EL (cell line): ENCODE data around the gene PLOD2.

Experiments
- DNase-seq: peaks from one replicate; pipeline ENCODE4 v3.0.0-alpha.2; 2016

PLOD2 gene

DNA sequence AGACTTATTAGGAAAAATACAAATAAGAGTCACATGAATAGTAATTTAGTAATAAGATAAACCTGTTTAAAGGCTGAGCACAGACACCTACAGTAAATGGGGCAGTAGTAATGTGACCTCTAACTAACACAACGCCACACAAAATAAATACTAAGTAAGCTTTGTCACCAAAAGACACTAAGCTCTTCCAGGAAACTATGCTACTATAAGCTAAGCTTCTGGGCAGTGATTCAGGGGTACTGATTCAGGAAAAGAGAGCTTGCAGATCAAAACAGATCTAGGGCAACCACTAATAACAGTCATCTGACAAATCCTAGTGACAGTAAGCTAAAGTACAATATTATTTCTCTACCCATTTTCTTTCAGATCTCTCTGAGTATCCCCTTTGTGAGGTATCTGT is 68.8 kb downstream of the PLOD2 start:
- DNase-seq: no peak

DNA sequence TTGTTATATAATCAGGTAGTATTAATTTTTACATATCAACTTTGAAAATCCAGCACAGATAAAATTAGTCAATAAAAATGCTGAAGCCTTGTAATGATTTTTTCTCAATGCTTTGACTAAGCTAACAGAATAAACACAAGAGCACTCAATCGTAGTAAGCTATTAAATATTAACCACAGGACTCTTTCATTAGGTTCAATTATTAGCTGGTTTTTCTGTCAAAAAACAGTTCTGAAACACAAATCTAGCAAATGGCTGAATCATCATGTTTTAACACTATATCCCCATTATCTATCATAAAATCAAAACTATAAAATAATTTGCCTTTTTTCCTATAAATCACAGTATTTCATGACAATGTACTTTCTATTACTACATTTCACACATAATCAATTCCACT is 69.6 kb downstream of the PLOD2 start:
- no peak for DNase-seq

DNA sequence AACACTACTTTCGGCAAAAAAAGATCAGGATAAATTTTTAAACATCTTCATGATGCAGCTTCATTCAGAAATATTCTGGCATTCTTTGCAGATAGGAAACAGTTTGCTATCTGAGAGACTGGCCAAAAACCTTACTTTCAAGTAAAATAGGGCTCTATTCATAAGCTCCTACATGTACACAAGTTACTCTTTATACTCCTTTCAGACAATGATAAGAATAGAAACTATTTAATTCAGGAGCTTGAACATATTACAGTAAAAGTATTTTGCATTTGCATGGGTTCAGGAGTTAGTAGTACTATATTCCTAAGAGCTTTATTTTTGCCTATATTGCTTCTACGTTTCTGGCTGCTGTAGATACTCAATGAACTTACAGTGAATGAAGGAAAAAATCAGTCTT is 70.5 kb downstream of the PLOD2 start:
- no peak for DNase-seq

DNA sequence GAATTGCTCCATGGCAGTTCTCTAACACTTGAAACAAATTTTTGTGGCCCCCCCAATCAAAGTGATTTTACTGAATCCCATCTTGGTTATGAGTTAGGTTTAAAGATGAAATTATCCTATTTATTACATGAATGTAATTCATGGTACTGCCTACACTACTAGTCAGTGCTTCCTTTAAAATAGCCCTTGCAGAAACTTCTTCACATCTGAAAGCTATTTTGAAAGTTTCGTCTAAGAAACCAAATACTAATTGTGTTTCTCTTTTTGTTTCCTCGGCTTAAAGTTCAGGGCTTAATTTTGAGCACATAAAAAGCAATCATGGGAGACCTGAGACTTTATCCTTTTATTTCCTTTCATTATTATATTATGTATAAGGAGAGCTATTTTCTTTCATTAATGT is 72.1 kb downstream of the PLOD2 start:
- no peak for DNase-seq

DNA sequence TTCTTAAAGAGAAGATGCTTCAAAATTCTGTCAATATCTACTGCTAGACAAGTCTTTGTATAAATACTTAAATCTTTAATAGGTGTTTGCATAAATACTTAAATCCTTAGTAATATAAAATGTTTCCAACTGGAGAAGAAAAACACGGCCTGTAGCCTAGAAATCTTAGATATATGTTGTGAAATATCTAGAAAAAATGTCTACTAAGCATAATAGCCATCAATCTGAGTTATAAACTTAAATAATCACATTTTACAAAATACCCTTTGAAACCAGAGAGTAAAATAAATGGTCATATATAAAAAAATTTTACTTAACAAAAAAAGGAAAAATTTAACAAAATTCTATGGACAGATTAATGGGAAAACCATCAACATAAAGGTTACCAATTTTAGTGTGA is 73.9 kb downstream of the PLOD2 start:
- DNase-seq: no peak

DNA sequence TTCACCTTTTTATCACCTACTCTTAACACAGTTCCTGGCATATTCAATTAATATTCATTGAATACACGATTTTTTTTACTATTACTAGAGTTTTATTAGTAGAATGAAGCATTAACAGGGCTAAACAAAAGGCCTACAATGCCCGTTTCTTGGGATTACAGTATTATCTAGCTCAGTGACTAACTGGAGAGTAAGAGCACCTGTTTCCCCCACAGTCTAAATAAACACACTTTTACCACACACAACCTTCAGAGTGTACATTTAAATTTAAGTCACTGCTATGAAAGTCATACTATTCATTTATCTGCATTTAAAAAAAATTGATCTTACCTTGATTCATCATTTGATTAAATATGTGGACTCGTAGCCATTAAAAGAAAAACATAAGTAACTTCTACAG is 74.8 kb downstream of the PLOD2 start:
- DNase-seq: no peak

DNA sequence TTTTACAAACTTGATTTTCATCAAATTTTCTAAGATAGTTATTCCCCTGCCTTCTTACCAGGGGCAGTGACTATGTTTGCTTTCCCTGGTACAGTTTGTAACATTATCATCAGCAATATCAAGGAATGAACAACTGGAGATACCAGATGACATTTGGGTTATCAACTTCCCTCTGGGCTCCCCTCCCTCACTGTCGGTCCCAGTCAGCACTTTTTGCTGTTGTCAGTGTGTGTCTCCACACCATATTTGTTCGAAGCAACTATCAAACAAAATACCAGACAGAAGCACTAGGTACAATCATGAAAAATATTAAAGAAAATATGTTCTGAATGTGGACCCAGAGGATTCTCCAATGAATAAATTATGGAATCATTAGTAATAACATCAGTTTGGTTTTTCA is 75.3 kb downstream of the PLOD2 start:
- no peak for DNase-seq

DNA sequence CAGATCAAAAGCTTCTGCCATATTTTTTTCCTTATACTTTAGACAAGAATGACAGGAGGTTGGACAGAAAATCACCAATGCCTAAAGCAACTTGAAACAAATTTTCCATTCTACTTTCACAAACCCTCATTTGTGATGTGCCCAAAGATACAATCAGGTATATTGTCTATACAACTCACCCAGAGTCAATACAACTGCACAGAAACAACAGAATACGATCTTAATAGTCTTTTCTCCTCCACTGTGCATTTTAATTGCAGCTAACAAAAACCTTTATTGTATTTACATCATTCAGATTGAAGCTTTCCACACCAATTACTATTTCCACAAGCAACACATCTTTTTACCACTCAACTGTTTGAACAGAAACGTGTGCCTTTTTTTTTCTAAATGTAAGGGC is 80.4 kb downstream of the PLOD2 start:
- no peak for DNase-seq

DNA sequence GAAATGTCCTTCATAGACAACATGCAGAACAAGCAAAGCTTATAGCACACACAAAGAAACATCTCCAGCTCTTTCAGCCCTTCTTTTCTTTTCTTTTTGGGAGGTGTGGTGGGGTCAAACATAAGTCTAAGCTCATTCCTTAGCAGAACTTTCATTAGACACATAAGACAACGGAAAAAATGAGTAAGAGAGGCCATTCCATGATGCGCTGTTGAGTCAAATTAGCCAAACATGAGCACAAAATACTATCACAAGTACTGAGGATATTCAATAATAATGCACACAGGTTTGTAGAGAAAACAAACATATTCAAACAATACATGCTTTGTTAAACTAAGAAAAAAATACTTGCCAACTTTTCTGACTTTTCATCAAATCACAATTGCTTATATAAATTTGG is 83.0 kb downstream of the PLOD2 start:
- DNase-seq: no peak

DNA sequence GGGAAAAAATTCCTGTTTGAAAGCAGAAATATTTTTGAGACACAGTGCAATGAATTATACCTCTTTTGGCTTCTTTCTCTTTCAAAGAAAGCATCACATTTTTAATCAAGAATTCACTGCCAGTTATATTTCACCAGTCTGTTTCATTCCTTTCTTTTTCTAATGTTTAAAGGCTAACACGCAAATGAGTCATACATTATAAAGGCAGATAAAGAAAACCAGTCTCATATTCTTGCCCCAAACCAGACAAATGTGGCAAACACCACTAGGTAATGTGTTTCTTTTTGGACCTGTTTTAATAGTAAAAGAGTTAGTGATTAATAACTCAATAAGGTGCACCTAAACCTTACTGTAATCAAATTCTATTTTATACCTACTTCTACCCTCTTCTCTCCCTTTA is 83.8 kb downstream of the PLOD2 start:
- no peak for DNase-seq

DNA sequence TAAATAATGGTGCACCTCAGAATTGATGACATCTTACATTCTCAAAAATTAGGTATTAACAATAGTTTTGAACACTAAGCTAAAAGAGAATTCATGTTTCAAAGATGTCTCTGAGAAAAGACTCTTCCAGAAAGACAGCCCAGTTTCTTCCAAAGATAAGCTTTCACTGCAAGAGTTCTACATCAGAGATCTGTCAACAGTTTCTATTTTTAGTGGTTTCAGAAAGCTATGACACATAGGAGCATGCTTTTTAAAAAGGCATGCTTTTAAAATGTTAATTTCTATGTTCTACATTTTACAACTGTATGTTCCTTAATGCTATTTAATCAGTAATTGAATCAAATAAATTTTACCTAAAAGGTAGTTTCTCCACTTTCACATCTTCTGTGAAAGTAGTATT is 88.2 kb downstream of the PLOD2 start:
- DNase-seq: no peak

DNA sequence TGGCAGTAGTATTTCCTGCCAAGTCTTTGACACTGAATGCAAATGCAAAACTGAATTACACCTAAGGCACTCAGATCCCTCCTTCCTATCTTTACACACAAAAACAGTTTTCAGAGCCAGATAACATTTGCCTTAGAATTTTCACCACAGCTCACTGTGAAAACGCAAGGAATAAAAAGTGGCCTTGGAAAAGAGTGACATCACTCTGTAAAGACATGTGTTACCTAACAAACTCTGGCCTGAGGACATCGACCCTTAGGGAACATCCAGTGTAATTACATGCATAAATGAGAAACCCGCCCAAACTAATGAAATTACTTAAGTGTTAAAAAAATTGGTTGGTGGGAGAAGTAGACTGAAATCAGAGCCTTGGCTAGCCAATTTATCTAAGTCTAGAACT is 88.9 kb downstream of the PLOD2 start:
- no peak for DNase-seq

DNA sequence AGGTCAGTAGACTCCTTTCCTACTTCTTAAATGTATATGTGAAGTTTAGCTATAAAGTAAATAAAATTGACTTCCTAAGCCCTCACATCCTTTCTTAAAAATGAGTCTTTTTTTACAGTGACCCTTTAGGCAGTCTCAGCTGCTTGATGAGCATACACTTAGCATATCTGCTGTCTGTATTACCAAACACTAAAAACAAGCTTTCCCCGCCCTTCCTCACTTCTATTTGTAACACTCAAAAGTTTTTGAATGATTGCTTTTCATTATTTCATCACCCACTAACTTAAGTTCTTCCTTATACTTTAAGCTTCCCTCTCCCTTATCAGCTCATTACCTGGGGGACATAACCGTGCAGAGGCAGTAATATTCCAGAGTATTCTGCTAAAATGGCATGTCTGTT is 89.4 kb downstream of the PLOD2 start:
- DNase-seq: no peak

DNA sequence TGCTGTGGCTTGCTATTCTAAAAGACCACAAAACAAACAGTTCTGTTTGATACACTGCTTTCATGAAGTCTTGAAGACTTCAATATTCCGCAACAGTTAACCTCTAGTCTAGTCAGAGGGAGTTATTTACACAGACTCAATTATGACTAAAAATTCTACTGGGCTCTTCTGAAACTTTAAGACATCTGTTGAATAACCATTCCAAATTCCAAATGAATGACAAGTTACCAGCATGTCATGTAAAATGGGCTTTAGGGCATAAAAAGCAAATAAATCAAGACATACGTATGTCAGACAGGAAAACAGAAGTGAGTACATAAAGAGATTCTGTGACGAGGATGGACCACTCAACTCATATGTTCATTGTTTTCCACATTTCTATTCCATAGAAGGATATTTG is 93.9 kb downstream of the PLOD2 start:
- DNase-seq: peak; percentile 84

DNA sequence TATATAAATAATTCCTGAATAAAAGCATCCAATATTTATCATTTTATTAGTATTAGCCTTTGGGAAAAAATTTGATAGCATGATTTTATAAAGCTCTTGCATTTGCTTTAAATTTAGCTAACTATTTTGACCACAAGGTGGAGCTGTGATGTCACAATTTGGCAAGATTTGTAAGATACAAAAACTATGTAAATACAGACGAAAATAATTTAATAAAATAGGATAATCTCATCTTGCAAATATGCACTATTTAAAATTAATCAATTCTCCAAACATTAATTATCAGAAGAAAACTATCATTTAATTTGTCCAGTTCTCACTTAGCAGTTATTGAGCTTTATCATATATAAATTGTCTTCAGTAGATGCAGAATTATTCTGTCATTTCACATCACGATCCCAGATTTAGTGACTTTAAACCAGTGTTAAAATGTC is 95.4 kb downstream of the PLOD2 start:
- peak; percentile 65 for DNase-seq

DNA sequence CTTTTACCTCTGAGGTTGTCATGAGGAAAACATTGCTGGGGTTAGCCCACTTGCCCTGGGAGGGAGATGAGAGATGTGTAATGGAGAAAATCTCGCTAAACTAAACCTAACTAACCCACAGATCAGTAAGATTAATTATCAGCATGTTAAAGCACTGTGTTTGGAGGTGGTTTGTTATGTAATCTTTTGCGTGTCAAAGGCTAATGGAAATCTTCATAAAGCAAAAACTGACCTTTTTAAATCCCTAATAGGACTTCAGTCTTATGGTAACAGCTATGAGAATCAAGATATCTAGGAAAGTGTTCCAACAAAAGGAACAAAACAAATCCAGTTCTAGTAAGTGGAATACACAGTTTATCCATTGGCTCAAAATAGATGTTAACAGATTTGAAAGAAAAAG is 102.7 kb downstream of the PLOD2 start:
- no peak for DNase-seq

DNA sequence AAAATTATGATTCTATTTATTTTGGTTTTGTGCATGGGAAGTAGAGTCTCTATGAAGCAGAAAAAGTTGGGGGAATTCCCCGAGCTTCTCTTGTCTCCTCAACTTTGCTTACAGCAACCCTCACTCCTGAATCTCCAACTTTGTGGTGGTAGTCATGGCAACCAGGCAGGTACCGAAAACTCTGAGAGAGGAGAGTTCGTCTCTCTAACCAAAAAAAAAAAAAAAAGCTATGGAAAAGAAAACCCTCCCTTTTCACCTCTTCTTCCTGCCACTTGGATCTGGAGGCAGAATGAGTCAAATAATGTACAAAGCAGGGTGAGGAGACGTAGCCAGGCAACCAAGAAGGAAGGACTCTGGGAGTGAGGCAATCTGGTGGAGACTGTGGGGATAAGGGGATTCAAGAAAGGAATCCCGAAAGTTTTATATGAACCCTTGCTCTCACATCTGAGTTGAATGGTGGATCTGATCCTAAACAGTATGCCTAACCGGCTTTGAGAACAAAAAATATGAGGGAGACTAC is 108.1 kb downstream of the PLOD2 start:
- DNase-seq: no peak

DNA sequence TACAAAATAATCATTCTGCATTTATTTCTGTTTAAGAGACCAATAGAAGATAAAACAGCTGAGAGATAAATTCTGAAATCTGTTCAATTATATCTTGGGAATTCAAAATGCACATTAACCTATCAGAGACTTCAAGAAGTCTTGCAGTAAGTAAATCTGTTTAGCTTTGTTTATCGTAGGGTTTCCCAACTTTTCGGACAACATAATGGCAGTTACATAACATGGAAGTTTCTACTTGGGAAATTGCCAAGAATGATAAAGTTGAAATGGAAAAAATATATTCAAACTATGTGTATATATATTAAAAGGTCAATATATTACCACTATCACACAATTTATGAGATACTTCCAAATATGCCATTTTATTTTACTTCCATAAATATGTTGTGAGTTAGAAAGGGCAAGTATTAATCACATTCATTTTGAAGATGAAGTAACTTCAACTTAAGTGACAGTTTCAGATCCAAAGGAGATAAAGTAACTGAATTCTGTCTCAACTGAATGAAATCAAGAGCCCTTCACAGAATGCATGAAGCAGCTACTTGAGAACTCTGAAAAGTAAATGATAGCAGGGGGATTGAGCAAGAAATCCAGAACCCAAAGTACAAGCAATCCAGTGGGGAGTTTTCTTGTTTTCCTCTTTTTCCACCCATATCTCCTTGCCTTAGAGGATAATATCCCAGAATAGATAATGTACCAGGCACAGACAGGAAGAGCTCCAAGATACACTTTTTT is 108.8 kb downstream of the PLOD2 start:
- DNase-seq: no peak

DNA sequence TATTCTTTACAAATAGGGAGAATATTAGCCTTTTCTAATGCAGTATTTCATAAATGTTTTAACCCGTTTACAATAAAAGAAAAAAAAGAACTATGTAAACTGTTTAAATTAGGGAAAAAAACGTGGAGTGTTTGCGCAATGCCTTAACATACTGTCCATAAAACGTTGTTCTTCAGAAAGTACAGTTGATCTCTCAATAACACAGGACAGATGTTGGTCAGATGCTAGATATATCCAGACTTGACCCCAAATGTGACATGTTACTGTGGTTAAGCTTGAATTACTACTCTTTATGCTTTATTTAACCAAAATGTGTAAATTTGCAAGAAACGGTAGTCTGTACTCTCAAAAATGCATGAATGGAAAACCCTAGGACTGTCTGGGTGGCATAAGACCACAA is 110.3 kb downstream of the PLOD2 start:
- DNase-seq: no peak

DNA sequence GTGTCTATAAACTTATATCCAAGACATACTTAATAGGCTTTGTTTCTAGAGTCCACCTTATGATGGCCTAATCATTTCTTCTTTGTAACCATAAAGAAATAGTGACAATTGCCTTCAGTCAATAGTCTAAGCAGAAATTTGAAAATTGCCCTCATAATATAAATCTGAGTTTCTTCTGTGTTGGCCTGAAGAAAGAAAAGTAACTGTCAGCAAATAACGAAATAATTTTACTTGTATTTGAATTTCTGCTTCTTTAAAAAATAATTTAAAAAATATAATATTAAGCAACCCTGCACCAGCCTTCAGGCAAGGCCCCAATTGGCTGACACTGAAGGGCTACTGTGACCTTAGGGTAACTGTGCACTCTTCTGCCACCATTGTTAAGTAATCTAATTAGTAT is 113.5 kb downstream of the PLOD2 start:
- DNase-seq: no peak

DNA sequence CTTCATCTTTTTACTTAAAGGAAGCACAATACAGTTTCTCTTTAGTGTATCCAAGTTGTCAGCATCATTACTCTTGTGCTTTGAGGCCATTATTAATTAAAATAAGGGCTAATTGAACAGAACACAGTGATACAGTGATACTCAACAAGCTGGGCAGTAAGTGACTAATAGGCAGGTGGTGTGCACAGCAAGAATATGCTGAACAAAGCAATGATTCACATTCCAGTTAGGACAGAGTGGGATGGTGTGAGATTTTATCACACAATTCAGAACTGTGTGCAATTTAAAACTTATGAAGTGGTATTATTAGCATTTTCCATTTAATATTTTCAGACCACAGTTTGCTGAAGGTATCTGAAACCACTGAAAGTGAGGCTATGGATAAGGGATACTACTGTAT is 116.9 kb downstream of the PLOD2 start:
- no peak for DNase-seq

DNA sequence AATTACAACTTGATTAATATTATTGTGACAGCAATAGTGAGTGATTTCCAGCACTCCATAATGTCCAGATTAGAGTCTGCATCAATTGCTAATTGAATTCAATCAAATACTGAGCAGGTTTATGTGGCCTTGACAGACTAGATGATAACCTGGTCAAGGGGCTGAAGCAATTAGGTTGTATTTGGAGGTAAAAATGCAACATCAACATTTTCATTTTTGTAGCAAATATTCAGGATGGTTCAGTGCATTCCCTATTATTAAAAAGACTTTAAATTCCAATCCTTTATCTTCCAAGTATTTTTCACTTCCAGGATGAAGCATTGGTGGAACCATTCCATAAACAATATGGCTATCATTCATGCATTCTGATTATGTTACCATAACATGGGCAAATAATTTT is 120.4 kb downstream of the PLOD2 start:
- DNase-seq: no peak

DNA sequence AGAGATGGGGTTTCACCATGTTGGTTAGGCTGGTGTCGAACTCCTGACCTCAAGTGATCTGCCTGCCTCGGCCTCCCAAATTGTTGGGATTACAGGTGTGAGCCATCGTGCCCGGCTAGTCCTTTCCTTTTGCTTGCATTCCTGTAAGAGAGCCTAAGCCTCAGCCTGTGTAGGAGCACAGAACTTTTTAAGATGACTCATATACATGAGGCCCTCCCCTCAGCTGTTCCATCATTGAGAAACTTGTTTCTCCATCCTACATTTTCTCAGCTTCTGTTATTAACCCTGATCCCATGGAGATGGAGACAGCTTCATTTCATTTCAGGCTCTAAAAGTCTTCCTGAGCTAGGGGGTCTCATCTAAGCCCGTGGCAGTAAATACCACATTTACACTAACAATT is 123.3 kb downstream of the PLOD2 start:
- peak; percentile 13 for DNase-seq

DNA sequence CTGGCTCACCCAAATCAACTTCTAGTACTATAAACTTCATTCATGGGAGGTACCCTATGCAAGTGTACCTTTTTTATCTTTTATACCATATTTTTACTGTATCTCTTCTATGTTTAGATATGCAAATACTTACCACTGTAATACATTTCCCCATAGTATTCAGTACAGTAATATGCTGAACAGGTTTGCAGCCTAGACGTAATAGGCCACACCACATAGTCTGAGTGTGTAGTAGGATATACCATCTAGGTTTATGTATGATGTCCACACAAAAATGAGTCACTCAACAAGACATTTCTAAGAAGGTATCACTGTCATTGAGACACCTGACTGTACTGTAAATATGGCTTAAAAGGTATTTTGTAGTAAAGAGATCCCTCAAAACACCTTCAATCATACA is 124.7 kb downstream of the PLOD2 start:
- no peak for DNase-seq

DNA sequence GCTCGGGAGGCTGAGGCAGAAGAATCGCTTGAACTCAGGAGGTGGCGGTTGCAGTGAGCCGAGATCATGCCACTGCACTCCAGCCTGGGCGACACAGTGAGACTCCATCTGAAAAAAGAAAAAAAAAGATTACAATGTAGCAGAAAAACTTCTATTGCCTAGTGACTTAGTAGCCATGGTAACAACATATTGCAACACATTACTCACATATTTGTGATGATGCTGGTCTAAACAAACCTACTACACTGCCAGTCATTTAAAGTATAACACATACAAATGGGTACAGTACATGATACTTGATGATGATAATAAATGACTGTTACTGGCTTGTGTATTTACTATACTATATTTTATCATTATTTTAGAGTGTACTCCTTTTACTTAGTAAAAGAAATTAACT is 125.6 kb downstream of the PLOD2 start:
- DNase-seq: peak; percentile 22
